PFSK-1 (cell line): ENCODE results near the gene SDS.

Source experiments
- FOXP2 ChIP-seq: optimal IDR thresholded peaks from 2 replicates; pipeline ENCODE3; 2011; ENCODE audit warnings: borderline replicate concordance, control low read depth, inconsistent platforms; ENCODE audit not compliant: insufficient read depth; ENCODE audit errors: extremely low read length, extremely low read depth
- POLR2AphosphoS5 ChIP-seq: IDR thresholded peaks from 2 replicates; pipeline ENCODE4 v1.6.1; 2012; ENCODE audit warnings: low read depth, mild to moderate bottlenecking, control low read depth, low read length, moderate library complexity
- SIN3A ChIP-seq: IDR thresholded peaks from 2 replicates; pipeline ENCODE4 v1.6.1; 2012; ENCODE audit warnings: mild to moderate bottlenecking, low read length, moderate library complexity, borderline replicate concordance; ENCODE audit not compliant: insufficient read depth
- TAF1 ChIP-seq: IDR thresholded peaks from 2 replicates; pipeline ENCODE4 v1.6.1; 2012; ENCODE audit warnings: low read length, control low read depth, borderline replicate concordance; ENCODE audit not compliant: insufficient read depth
- TF ChIP-seq, protein P1 (sequence below), 2 experiments: IDR thresholded peaks; 2 replicates each; pipeline versions ENCODE4 v1.6.1 to v1.8.0; 2011 to 2012; ENCODE audit warnings: low read depth in 2 of 2, low read length in 2 of 2, control low read depth in 1 of 2, inconsistent platforms in 1 of 2, mild to moderate bottlenecking in 1 of 2, moderate library complexity in 1 of 2; ENCODE audit not compliant: insufficient read depth in 1 of 2

- no peak for TF ChIP-seq TAF1
- no peak for TF ChIP-seq POLR2AphosphoS5
- TF ChIP-seq, protein P1, sequence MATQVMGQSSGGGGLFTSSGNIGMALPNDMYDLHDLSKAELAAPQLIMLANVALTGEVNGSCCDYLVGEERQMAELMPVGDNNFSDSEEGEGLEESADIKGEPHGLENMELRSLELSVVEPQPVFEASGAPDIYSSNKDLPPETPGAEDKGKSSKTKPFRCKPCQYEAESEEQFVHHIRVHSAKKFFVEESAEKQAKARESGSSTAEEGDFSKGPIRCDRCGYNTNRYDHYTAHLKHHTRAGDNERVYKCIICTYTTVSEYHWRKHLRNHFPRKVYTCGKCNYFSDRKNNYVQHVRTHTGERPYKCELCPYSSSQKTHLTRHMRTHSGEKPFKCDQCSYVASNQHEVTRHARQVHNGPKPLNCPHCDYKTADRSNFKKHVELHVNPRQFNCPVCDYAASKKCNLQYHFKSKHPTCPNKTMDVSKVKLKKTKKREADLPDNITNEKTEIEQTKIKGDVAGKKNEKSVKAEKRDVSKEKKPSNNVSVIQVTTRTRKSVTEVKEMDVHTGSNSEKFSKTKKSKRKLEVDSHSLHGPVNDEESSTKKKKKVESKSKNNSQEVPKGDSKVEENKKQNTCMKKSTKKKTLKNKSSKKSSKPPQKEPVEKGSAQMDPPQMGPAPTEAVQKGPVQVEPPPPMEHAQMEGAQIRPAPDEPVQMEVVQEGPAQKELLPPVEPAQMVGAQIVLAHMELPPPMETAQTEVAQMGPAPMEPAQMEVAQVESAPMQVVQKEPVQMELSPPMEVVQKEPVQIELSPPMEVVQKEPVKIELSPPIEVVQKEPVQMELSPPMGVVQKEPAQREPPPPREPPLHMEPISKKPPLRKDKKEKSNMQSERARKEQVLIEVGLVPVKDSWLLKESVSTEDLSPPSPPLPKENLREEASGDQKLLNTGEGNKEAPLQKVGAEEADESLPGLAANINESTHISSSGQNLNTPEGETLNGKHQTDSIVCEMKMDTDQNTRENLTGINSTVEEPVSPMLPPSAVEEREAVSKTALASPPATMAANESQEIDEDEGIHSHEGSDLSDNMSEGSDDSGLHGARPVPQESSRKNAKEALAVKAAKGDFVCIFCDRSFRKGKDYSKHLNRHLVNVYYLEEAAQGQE (IDR thresholded peaks at IDR 0.05; ENCODE audit: insufficient read depth in 1 of 2, low read depth in 2 of 2, low read length in 2 of 2), result no peak
- no peak for TF ChIP-seq SIN3A
- no peak for TF ChIP-seq FOXP2
Observed at GRCh38 chr12:113391145-113391544, 12.5 kb downstream of the SDS start.
